Stimulated activated CD4-positive, alpha-beta T cell treated with anti-CD3 and anti-CD28 coated beads, Interleukin-15, amount 100 ng/mL, for 1 hour (primary cell): ENCODE data around the gene UGT1A3.

Experiments used
- DNase-seq, 2 donors: peaks; one replicate each; pipeline ENCODE4 v3.0.0-alpha.2; 2020; ENCODE audit warnings: low read depth in 1 of 2, low spot score in 1 of 2

UGT1A3 gene

DNA sequence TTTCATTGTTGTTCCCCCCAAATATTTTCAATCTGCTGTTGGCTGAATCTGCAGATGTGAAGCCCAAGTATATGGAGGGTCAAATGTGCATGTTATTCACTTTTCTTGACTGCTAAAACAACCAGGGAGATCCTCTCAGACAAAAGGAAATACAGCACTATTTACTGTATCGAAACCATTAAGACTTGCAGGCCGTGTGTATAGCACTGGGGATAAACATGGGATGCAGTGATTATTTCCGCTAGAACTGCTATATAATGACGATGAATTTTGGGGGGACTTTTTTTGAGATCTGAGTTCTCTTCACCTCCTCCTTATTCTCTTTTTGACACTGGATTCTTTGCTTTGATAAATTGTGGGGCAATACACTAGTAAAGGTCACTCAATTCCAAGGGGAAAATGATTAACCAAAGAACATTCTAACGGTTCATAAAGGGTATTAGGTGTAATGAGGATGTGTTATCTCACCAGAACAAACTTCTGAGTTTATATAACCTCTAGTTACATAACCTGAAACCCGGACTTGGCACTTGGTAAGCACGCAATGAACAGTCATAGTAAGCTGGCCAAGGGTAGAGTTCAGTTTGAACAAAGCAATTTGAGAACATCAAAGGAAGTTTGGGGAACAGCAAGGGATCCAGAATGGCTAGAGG lies 27.7 kb downstream of the UGT1A3 start:
- DNase-seq, result no peak

DNA sequence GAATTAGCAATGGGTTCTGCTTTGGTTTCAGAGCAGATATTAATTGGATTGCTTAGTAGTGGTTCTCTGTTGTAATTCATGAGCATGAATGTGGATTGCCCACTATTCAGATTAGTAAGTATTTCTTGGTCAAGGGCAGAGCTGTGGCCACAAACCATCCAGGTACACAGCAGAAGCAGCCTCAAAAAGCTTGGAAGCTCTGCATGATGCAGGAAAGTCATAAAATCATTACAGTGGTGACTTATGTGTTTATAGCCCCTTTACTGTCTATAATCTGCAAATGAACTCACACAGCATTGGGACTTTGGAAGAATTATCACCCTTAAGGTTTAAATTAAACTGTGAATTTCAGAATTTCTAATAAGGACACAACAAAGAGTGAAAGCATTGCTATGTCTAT lies 29.3 kb downstream of the UGT1A3 start:
- no peak for DNase-seq

DNA sequence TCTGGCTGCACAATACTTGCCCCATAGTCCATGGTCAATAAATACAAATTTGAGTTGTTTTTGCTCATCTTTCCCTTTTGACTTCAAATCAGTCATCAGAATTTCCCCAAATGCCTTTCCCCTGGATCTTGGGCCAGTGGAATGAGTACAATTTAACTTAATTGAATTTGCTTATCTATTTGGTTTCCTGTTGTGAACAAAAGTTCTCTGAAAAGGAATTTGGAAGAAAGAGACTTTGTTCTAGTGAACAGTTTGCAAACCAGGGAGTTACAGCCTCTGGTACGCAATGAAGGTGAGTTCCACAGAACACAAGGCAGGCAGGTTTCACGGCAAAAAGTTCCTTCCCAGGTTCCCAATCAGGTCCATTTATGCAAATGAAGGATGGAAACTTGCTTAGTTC lies 30.0 kb downstream of the UGT1A3 start:
- DNase-seq, result no peak

GRCh38 chr2:233760043-233760442 lies 31.2 kb downstream of the UGT1A3 start, which contains the start of gene UGT1A1:
UGT1A1 (plus strand) TSS chr2:233760270; CDS start chr2:233760288, 18 bp downstream.
- DNase-seq, result no peak

GRCh38 chr2:233761040-233761769 lies 32.4 kb downstream of the UGT1A3 start:
- DNase-seq, result no peak

- no peak for DNase-seq
These were observed 35.4 kb downstream of the UGT1A3 start for GRCh38 chr2:233764264-233764663.

DNA sequence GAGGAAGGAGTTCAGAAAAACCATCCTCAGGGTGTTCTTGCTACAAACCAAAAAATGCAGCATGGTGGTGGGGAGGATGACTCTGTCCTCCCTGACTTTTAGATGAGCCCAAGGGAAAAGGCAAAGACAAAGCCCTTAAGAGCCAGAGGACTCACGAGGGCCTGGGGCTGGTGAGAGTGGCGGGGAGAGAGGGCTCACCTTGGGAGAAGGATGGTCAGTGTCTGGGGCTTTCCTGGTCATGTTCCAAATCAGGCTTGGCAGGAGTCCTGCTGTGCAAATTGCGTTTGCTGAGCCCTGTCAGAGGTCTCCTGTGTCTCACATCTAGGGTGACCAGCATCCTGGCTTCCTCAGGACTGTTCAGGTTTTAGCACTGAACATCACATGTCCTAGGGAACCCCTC lies 35.9 kb downstream of the UGT1A3 start:
- DNase-seq, result no peak

GRCh38 chr2:233766416-233766815 lies 37.6 kb downstream of the UGT1A3 start:
- no peak for DNase-seq

GRCh38 chr2:233768076-233768475 lies 39.2 kb downstream of the UGT1A3 start:
- no peak for DNase-seq

DNA sequence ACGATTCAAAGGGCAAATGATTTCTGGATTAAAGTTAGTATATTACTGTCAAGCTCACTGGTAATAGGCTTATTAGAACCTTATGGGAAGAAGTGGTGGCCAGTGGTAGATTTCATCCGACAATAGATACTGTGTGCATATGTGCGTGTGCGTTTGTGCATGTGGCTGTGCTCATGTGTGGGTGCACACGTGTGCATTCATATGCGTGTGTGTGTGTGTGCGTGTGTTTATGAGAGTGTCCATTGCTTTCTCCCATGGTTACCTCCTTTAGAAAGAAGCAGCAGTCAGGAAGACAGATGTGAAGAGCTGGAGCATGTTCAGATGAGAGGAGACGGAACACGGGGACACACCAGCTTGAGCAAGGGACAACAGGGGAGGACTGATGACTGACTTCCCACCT lies 40.4 kb downstream of the UGT1A3 start:
- no peak for DNase-seq

DNA sequence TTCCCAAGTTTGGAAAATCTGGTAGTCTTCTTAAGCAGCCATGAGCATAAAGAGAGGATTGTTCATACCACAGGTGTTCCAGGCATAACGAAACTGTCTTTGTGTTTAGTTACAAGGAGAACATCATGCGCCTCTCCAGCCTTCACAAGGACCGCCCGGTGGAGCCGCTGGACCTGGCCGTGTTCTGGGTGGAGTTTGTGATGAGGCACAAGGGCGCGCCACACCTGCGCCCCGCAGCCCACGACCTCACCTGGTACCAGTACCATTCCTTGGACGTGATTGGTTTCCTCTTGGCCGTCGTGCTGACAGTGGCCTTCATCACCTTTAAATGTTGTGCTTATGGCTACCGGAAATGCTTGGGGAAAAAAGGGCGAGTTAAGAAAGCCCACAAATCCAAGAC lies 43.3 kb downstream of the UGT1A3 start:
- no peak for DNase-seq

DNA sequence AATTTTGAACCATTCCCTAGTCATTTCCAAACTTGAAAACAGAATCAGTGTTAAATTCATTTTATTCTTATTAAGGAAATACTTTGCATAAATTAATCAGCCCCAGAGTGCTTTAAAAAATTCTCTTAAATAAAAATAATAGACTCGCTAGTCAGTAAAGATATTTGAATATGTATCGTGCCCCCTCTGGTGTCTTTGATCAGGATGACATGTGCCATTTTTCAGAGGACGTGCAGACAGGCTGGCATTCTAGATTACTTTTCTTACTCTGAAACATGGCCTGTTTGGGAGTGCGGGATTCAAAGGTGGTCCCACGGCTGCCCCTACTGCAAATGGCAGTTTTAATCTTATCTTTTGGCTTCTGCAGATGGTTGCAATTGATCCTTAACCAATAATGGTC lies 43.7 kb downstream of the UGT1A3 start:
- no peak for DNase-seq

- no peak for DNase-seq
These were observed 45.0 kb downstream of the UGT1A3 start for GRCh38 chr2:233773854-233774253.

DNA sequence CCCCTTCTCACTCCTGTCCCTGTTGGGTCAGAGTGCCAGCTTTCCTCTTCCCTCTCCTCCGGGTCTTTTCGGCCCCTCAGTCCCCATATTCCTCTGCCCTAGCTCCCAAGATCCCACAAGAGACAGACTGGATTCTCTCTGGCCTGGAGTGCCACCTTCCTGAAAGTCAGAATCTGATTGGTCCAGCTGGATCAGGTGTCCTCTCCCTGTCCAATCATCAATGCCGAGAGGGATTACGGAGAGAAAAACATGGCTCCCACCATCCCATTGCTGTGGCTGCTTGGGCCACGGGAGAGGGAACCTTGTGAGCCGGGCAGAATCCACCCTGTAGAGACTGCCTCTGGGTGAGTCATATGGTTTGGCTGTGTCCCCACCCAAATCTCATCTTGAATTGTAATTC lies 46.6 kb downstream of the UGT1A3 start:
- DNase-seq, result no peak

DNA sequence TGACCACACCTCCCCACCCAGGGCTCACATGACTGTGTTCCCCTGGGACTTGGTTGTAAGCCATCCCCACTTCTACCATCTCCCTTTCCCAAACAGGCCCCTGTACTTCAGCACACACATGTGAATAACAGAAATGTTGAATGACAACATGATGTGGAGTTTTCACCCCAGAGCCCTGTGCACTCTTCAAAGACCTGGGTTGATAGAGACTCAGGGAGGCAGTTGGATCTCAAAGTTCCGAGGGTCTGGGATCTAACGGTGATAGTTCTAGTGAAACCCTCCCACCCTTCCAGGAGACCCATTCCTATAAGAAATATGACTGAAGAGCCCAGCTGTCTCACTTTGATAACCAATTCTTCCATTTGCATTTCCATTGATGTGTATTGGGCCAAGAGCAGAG lies 49.2 kb downstream of the UGT1A3 start, which contains the start of gene MROH2A:
Gene MROH2A, plus strand, starts transcription at position 301 of the 400 bp plus-strand sequence. CDS start 1,029 bp downstream, outside the sequence.
- no peak for DNase-seq

DNA sequence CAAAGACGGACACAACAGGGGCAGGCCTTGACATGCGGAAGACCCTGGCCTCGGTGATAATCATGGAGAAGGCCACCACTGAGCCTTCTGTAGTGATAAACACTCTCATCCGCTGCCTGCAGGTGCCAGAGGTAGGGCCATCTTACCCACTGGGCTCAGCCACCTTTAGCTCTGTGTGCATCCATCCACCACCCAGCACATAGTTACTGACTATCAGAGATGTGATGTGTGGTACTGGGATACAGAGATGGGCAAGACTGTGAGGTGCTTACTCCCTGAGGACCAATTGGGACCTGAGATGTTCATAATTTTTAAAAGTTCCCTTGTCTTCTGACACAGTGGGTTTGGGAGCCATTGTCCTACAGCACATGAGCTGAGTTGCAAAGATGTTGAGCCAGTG lies 50.9 kb downstream of the UGT1A3 start:
- DNase-seq, result no peak

DNA sequence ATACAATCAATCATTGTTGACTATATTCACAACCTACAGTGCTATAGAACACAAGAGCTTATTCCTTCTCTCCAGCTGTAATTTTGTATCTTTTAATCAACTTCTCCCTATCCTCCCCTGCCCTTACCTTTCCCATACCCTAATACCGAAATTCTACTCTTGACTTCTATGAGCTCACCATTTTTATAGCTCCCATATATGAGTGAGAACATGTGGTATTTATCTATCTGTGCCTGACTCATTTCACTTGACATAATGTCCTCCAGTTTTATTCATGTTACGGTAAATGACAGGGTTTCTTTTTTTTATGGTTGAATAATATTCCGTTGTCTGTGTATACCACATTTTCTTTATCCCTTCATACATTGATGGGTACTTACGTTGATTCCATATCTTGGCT lies 51.9 kb downstream of the UGT1A3 start:
- DNase-seq, result no peak

- DNase-seq, result no peak
These were observed 60.7 kb downstream of the UGT1A3 start for GRCh38 chr2:233789554-233789953.

DNA sequence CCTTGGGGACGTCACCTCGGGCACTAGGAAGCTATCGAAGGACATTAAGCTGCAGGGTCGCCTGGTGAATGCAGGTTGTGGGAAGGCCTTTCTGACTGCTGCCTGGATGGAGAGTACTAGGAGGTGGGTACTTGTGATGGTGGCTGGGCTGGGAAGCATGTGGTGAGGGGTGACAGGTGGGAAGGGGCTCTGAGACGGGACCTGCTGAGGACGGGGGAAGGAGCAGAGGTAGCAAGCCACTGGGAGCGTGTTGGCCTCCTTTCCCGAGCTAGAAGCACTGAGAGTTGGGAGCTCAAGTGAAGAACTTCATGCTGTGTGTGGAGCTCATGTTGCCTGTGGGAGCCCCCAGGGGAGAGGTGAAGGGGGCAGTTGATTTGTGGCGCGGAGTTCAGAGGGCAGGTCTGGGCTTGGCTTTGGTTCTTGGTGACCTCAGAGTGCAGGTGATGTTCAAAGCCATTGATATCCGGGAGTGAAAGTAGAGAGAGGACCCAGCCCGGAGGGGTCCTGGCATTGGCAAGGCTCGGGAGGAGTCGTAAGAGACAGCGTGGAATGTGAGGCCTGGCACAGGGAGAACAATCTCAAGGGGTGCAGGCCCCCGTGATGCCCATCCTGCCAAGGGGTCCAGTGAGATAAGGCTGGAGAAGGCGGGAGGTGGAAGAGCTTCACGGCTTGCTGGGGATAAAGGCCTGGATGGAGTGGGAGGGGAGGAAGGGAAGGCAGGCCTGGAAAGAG lies 62.5 kb downstream of the UGT1A3 start:
- no peak for DNase-seq

DNA sequence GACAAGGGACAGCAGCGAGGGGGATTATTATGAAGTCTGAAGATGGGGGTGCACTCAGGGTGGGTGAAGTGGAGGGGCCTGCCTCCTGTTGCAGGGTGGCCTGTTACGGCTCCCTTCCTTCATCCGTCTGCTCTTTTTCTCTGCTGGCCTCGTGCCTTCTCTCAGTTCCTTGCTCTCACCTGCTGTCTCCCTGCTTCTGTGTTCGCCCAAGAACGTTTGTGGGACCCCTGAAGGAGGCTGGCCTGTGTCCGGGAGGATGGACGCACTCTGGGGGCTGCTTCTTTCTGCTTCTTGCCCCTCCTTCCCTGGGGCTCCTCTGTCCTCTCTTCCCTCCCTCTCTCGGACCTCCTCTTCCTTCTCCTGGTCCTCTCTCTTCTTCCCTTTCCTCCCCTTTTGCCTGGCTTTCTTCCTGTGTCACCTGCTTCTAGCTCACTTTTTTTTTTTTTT lies 63.1 kb downstream of the UGT1A3 start:
- DNase-seq, result no peak

- no peak for DNase-seq
These were observed 63.9 kb downstream of the UGT1A3 start for GRCh38 chr2:233792720-233793119.
